Cerebellar cortex (tissue), 1 donor: ENCODE results near the gene STUM.
A peak's percentile ranks its signal among the peaks of the same experiment; 100 is the strongest.
"Not testable (repeated sequence)": the region's sequence is repeated elsewhere in the genome, so short reads cannot be mapped to it uniquely, and the experiment has no call there.

Experiments
- DNase-seq: peaks from one replicate; pipeline ENCODE4 v3.0.0-alpha.2; 2015; ENCODE audit warnings: low spot score

The STUM gene

DNA sequence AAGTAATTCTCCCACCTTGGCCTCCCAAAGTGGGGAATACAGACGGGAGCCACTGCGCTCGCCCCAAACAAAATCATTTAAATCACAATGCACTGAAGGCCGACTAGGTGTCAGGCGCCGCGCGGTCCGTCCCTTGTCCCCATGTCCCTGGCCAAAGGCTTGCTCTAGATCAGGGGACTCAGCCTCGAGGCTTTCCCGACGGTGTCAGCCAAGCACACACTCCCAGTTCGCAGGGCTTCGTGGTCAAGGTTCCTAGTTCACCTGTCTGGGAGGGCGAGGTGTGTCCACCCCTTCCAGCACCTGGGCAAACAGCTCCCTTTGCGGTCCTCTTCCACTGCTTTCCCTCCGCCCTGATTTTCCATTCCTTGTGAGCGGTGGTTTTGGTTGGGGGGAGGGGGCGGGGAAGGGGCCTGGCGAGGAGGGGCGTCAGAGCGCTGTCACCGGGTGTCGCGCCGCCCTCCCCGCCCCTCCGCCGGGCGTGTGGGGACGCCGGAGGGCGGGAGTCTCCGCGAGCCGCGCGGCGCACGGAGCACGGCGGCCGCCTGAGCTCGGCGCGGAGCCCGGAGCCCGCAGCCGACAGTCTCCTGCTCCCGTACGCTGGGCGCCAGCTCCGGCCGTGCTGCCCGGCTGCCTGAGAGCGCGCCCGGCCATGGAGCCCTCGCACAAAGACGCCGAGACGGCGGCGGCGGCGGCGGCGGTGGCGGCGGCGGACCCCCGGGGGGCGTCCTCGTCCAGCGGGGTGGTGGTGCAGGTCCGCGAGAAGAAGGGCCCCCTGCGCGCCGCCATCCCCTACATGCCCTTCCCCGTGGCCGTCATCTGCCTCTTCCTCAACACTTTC lies at the start of gene STUM:
Gene STUM (plus strand): TSS at position 509 of the 838 bp plus-strand sequence. CDS start 141 bp downstream, at position 650.
- DNase-seq, result peak; percentile 24

GRCh38 chr1:226499699-226500098 lies 48.9 kb upstream of the STUM start:
- DNase-seq, result not testable (repeated sequence)

DNA sequence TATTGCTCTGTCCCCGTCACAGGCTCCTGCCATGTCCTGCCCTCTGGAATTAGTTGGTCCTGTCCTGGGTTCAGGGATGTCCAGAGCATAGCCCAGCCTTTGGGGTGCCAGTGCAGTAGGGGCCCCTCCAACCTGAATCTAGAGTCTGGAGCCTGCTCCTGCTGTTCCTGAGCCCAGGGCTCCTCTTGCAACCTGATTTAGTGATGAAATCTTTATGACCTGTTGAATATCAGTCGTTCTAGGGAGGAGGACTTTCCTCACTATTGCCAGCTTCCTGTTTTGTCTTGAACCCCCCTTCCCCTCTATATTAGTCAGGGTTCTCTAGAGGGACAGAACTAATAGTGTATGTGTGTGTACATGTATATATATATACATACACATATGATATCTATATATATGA lies 42.5 kb upstream of the STUM start:
- DNase-seq, result no peak

GRCh38 chr1:226506921-226507320 lies 41.6 kb upstream of the STUM start:
- DNase-seq, result peak; percentile 35

GRCh38 chr1:226510453-226510852 lies 38.1 kb upstream of the STUM start:
- DNase-seq, result peak; percentile 98

- no peak for DNase-seq
Measured at GRCh38 chr1:226511296-226511695, 37.3 kb upstream of the STUM start.

DNA sequence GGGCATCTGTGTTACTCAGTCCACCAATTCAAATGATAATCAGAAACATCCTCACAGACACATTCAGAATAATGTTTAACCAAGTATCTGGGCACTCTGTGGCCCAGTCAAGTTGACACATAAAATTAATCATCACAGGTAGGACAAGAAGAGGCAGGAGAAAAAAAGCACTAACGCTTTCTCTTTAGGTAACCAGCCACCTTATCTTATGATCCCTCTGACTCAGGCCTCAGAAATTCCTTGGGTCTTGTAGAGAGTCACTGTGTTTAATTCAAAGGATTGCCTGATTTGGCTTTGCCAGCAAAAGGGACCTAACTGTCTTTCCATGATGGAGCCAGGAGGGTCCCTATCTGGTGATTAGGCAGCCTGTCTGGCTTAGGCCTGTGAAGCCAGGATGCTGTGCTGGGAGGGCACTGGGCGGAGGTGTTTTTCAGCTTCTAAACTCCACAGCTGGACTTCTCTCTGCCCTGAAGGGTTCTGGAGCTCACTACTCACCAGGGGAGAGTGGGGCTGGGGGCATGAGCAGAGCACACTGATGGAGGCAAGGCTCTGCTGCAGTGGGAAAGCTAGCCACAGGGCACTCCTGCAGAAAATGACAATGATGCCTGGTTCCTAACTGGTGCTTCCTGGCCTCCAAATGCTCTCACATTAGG lies 36.4 kb upstream of the STUM start:
- no peak for DNase-seq

- no peak for DNase-seq
Measured at GRCh38 chr1:226518375-226518774, 30.2 kb upstream of the STUM start.

GRCh38 chr1:226519135-226519534 lies 29.4 kb upstream of the STUM start:
- no peak for DNase-seq

GRCh38 chr1:226519716-226520598 lies 28.6 kb upstream of the STUM start:
- peak; percentile 64 for DNase-seq

- DNase-seq, result no peak
Measured at GRCh38 chr1:226520640-226521355, 27.8 kb upstream of the STUM start.

DNA sequence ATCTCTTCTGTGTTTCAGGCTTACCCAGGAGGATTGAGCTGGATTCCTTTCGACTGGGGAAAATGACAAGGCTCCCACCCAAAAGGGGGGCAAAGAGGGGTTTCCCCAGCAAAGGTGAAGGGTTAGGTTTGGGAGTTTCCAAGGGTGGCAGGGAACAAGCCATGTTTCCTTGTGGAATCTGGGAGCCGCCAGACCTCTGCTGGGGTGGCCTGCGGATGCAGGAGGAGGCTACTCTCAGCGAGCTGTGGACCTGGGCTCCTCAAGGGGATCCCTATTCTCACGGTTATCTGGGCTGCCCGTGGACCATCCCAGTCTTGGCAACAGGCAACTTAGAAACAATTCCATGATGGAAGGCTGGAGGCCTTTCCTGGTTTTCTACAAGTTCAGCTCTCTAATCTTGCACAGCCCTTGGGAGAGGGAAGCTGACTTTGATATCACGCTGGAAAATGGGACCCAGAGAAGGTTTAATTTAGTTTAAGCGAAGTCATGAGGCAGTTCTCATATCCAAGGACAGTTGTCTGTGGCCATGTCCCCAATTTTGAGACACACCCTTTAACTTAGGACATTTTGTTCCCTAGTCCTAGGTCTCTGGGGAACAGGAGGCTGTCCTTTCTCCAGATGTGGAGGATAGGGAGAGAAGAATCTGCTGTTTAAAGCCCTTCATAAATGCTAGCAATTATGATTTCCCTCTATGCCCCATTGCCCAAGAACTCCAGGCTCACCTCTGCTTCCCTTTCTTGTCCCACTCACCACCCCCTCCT lies 24.7 kb upstream of the STUM start:
- no peak for DNase-seq

DNA sequence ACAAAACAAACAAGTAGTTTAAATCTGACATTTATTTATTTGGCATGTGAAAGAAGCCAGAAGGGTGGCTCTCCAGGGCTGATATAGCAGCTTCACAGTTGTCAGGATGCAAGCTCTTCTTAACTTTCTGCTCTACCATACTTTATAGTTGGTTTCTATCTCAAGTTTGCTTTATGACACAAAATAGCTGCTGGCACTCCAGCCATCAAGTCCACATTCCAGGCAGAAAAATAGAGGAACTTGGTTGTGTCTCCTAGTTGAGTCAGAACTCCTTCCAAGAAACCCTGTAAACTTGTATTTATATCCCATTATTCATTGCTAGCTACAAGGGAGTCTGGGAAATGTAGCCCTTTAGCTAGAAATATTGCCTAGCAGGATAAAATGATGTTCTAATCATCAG lies 24.0 kb upstream of the STUM start:
- DNase-seq, result no peak

DNA sequence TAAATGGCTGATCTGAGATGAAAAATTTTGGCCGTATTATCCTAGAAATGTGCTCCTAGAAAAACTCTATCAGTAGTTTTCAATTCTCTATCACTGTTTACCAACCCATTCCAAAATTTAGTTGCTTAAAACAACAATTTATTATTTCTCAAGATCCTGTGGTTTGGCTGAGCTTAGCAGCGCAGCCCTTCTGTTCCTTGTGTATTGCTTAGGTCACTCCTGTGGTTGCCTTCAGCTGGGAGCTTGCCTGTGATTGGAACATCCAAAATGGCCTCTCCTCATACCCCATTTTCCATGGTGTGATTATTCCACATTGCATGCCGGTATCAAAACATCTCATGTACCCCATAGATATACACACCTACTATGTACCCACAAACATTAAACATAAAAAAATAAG lies 22.8 kb upstream of the STUM start:
- DNase-seq, result no peak

DNA sequence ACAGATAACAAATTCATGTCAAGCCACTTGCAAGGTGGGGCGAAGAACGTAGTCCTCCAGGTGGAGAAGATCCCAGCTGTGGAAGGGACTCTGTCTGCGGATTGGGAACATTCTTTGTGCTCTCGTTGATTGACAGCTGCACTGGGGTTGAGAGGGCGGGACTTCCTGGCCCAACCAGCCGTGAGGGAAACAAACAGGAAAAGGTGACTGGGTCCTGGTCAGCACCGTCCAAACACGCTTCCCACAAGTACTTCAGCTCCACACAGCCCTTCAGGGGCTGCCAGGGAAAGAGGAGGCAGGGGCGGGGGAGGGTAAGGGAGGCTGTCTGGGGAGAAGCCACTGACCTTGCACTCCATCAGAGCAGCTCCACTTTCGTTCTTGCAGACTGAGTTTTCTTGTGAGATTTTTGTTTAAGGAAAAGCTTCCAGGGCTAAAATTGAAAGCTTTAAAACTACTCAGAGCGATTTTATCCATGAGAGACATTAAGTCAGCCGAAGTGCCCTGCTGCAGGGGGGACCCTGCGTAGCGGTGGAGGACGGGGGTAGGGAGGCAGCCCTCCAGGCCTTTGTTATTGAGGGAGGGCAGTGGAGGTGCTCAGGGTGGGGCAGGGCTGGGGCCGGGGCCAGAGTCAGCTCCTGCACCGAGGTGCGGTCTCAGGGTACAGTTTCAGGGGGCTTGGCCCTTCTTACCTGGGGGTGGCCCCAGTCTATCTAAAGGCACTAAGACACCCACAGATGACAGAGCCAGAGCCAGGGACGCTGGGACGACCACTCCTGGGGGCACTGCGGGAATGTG lies 21.6 kb upstream of the STUM start:
- DNase-seq, result no peak

GRCh38 chr1:226529891-226530290 lies 18.7 kb upstream of the STUM start:
- no peak for DNase-seq

GRCh38 chr1:226530591-226530990 lies 18.0 kb upstream of the STUM start:
- no peak for DNase-seq

DNA sequence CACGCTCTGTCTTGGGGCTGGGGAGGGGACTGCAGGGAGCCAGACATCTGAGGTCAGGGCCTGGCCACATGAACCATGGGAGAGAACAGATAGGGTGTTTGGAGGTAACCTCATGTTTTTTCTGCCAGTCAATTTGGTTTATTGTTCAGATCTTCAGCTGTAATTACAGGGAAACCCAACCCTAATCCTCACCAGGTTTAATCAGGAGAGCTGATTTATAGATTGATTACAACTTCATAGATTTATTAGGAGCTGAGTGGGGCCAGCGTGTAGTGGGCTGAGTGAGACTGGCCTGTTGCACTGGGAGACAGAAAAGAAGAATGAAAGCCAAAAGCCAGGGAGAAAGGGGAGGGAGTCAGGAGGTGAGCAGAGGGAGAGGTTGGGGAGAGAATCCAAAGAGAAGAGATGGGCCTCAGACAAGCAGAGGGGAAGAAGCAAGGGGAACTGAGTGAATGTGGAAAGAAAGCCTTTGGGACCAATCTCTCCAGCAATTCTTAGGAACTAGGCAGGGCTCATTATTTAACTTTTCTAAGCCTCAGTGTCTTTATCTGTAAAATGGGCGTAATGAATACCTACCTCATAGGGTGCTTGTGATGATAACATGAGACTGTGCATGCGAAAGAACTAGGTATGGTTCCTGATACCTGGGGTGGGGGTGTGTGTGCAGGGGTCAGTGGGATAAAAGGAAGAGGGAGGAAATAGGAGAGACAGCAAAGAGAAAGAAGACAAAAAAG lies 17.0 kb upstream of the STUM start:
- DNase-seq, result no peak

- DNase-seq, result no peak
Measured at GRCh38 chr1:226532553-226532952, 16.0 kb upstream of the STUM start.

- no peak for DNase-seq
Measured at GRCh38 chr1:226533220-226533619, 15.3 kb upstream of the STUM start.
